Measurements from ENCODE around the gene TIMELESS.
"Not testable (repeated sequence)": the region's sequence is repeated elsewhere in the genome, so short reads cannot be mapped to it uniquely, and the experiment has no call there.

Gene TIMELESS

GRCh38 chr12:56401612-56402011 lies 47.6 kb downstream of the TIMELESS start:
- DNase-seq (ENCODE audit: low read depth): not testable (repeated sequence)

- DNase-seq (ENCODE audit: low read depth): not testable (repeated sequence)
Measured at GRCh38 chr12:56401125-56401524, 48.1 kb downstream of the TIMELESS start.

- not testable (repeated sequence) for DNase-seq (ENCODE audit: low read depth)
Measured at GRCh38 chr12:56399466-56399865, 49.8 kb downstream of the TIMELESS start.

GRCh38 chr12:56398324-56398723 lies 50.9 kb downstream of the TIMELESS start:
- no peak for DNase-seq (ENCODE audit: low read depth)

- no peak for DNase-seq (ENCODE audit: low read depth)
Measured at GRCh38 chr12:56392331-56392730, 56.9 kb downstream of the TIMELESS start.

- no peak for DNase-seq (ENCODE audit: low read depth)
Measured at GRCh38 chr12:56391721-56392120, 57.5 kb downstream of the TIMELESS start.

- DNase-seq (ENCODE audit: low read depth): no peak
Measured at GRCh38 chr12:56389412-56389811, 59.8 kb downstream of the TIMELESS start.

GRCh38 chr12:56387152-56387736 lies 62.0 kb downstream of the TIMELESS start:
- DNase-seq (ENCODE audit: low read depth): no peak

GRCh38 chr12:56385873-56386272 lies 63.4 kb downstream of the TIMELESS start:
- no peak for DNase-seq (ENCODE audit: low read depth)

- no peak for DNase-seq (ENCODE audit: low read depth)
Measured at GRCh38 chr12:56382611-56383010, 66.6 kb downstream of the TIMELESS start.

GRCh38 chr12:56377989-56378316 lies 71.3 kb downstream of the TIMELESS start:
- DNase-seq (ENCODE audit: low read depth): no peak

- no peak for DNase-seq (ENCODE audit: low read depth)
Measured at GRCh38 chr12:56377310-56377988, 71.8 kb downstream of the TIMELESS start.

GRCh38 chr12:56375598-56376434 lies 73.4 kb downstream of the TIMELESS start:
- no peak for DNase-seq (ENCODE audit: low read depth)

GRCh38 chr12:56374726-56375597 lies 74.3 kb downstream of the TIMELESS start:
- DNase-seq (ENCODE audit: low read depth): no peak

- no peak for DNase-seq (ENCODE audit: low read depth)
Measured at GRCh38 chr12:56373515-56373914, 75.7 kb downstream of the TIMELESS start.

- no peak for DNase-seq (ENCODE audit: low read depth)
Measured at GRCh38 chr12:56366948-56367347, 82.3 kb downstream of the TIMELESS start.

Measured in activated T-cell treated with anti-CD3 and anti-CD28 coated beads for 1 hour (primary cell).